ENCODE measurements around the gene PKP3. TPM values are rescaled to one million over a fixed set of nuclear protein-coding genes. Genes with fewer than 3 reads are reported as not detected.

PKP3 gene
- total RNA-seq, 1 donor = 5.6 TPM

GRCh38 chr11:375065-376025 is 18.7 kb upstream of the PKP3 start:
- TF ChIP-seq CTCF (IDR thresholded peaks at IDR 0.05; ENCODE audit: insufficient read depth, low read length) = no peak
- H3K4me3 ChIP-seq (ENCODE audit: low read depth, low read length) = no peak overlapping the region
- no peak for DNase-seq (ENCODE audit: low read depth)

- no peak for TF ChIP-seq CTCF (IDR thresholded peaks at IDR 0.05; ENCODE audit: insufficient read depth, low read length)
- no peak overlapping the region for H3K4me3 ChIP-seq (ENCODE audit: low read depth, low read length)
- no peak for DNase-seq (ENCODE audit: low read depth)
Observed at GRCh38 chr11:376531-377173, 17.4 kb upstream of the PKP3 start.

GRCh38 chr11:377174-377865 is 16.7 kb upstream of the PKP3 start:
- no peak for TF ChIP-seq CTCF (IDR thresholded peaks at IDR 0.05; ENCODE audit: insufficient read depth, low read length)
- no peak for DNase-seq (ENCODE audit: low read depth)
- no peak overlapping the region for H3K4me3 ChIP-seq (ENCODE audit: low read depth, low read length)

- DNase-seq (ENCODE audit: low read depth) = no peak
- no peak for TF ChIP-seq CTCF (IDR thresholded peaks at IDR 0.05; ENCODE audit: insufficient read depth, low read length)
- H3K4me3 ChIP-seq (ENCODE audit: low read depth, low read length) = no peak overlapping the region
Observed at GRCh38 chr11:377883-378500, 16.0 kb upstream of the PKP3 start.

- TF ChIP-seq CTCF (IDR thresholded peaks at IDR 0.05; ENCODE audit: insufficient read depth, low read length) = no peak
- no peak overlapping the region for H3K4me3 ChIP-seq (ENCODE audit: low read depth, low read length)
- DNase-seq (ENCODE audit: low read depth) = no peak
Observed at GRCh38 chr11:379205-380094, 14.6 kb upstream of the PKP3 start.
